Activated CD4-positive, alpha-beta T cell treated with anti-CD3 and anti-CD28 coated beads, Interleukin-2, amount 10 ng/mL, durations not matched to agents 24 days and 14 days (primary cell): ENCODE measurements around the gene PRKAR2B. TPM values are rescaled to one million over a fixed set of nuclear protein-coding genes. Genes with fewer than 3 reads are reported as not detected.

Experiments
- DNase-seq: peaks from one replicate; pipeline ENCODE4 v3.0.0; 2022
- H3K27ac Mint-ChIP-seq: one replicate; pipeline ENCODE4 v1.8.0; 2022; ENCODE audit warnings: mild to moderate bottlenecking, mixed read lengths
- H3K27me3 Mint-ChIP-seq: one replicate; pipeline ENCODE4 v1.8.0; 2022; ENCODE audit warnings: mixed read lengths
- H3K36me3 Mint-ChIP-seq: one replicate; pipeline ENCODE4 v1.8.0; 2022; ENCODE audit warnings: low read depth, mild to moderate bottlenecking, mixed read lengths
- H3K4me1 Mint-ChIP-seq: one replicate; pipeline ENCODE4 v1.8.0; 2021; ENCODE audit warnings: mixed read lengths
- H3K4me3 Mint-ChIP-seq: one replicate; pipeline ENCODE4 v1.8.0; 2022; ENCODE audit warnings: mild to moderate bottlenecking, moderate library complexity, mixed read lengths
- H3K9me3 Mint-ChIP-seq: one replicate; pipeline ENCODE4 v1.8.0; 2021; ENCODE audit warnings: mixed read lengths
- intact Hi-C: fragments of 100-400 bp; cut with micrococcal nuclease; formaldehyde crosslinking; loops from one replicate; pipeline ENCODE4 v1.15.1; 2023
- total RNA-seq: library from RNA; stranded (reverse); gene quantifications from 2 replicates; pipeline ENCODE4 v1.2.3, GENCODE V29; 2022

Gene PRKAR2B
- total RNA-seq, 1 donor from 2014 or later, result 0.77 TPM

DNA sequence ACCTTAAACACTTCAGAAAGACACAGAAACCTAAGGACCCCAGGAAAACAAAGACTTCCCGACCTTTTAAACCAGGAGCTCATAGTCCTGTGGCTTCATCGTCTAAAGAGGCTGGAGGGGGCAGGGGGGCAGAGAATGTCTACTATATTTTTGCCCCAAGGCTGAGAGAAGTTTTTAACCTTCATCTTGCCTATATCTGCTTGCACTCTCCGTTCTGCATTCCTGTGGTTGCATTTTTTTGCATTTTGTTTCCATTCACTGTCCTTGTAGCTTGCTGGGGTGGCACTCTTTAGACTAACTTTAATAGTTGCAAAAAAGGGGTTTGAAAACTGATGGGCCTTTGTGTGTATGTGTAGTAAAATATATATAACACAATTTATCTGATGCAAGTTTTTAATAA lies 23.7 kb downstream of the PRKAR2B start:
- no peaks in the 10 kb centered on the region for H3K9me3 Mint-ChIP-seq
- intact Hi-C loops, result no loop called here
- H3K36me3 Mint-ChIP-seq, result no peaks in the 10 kb centered on the region
- peaks cover 3% of the 10 kb centered on the region for H3K4me1 Mint-ChIP-seq
- no peak overlapping the region for H3K27ac Mint-ChIP-seq
- DNase-seq, result no peak
- peaks cover 19% of the 10 kb centered on the region for H3K27me3 Mint-ChIP-seq
- no peak overlapping the region for H3K4me3 Mint-ChIP-seq

- Mint-ChIP-seq H3K27me3 (peaks cover 14% of the 10 kb centered on the region), H3K36me3 (no peaks in the 10 kb centered on the region), H3K4me3 (no peak overlapping the region), H3K4me1 (peaks cover 3% of the 10 kb centered on the region), H3K9me3 (no peaks in the 10 kb centered on the region), H3K27ac (no peak overlapping the region)
- DNase-seq, result no peak
- intact Hi-C loops, result no loop called here
These were observed 25.0 kb downstream of the PRKAR2B start for GRCh38 chr7:107069457-107069856.

GRCh38 chr7:107070710-107071109 lies 26.2 kb downstream of the PRKAR2B start:
- Mint-ChIP-seq H3K4me3 (no peak overlapping the region), H3K27me3 (peaks cover 14% of the 10 kb centered on the region), H3K36me3 (no peaks in the 10 kb centered on the region), H3K9me3 (no peaks in the 10 kb centered on the region), H3K27ac (no peak overlapping the region), H3K4me1 (peaks cover 3% of the 10 kb centered on the region)
- DNase-seq, result no peak
- intact Hi-C loops, result no loop called here

DNA sequence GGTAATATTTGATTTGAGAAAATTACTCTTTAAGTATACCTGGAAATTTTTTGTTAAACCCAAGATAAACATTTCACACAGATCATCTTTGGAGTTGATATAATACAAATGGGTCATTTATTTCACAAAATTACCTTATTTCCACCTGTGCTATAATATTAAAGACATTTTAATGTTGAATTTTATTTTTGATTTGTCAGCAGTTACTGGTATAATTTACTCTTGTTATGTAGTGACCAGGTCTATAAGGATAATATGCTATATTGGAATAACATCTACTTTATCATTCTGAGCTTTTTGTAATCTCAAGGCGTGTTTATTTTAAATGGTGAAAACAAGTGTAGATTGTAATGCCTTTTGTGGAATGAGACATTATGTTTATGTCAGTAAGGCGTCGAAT lies 26.6 kb downstream of the PRKAR2B start:
- DNase-seq, result no peak
- Mint-ChIP-seq H3K27ac (no peak overlapping the region), H3K4me3 (no peak overlapping the region), H3K27me3 (peaks cover 13% of the 10 kb centered on the region), H3K36me3 (no peaks in the 10 kb centered on the region), H3K4me1 (peaks cover 3% of the 10 kb centered on the region), H3K9me3 (no peaks in the 10 kb centered on the region)
- intact Hi-C loops, result no loop called here

DNA sequence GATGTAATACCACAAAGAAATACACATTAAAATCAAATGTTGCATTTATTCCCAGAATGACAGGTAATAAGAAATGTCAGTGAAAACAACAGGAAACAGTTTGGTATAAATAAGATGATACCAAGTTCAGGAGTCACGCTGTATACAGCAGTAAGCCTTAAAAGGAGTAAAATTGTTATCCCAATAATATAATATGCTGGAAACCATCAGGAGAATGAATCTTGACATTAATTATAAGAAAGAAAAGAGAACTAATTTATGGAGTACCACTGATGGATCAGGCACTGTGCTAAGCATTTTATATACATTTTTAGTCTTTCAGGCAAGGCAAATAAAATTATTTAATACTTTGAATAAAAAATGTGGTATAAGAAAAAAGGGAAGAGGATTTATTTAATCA lies 27.6 kb downstream of the PRKAR2B start:
- Mint-ChIP-seq H3K4me3 (no peak overlapping the region), H3K36me3 (no peaks in the 10 kb centered on the region), H3K27me3 (peaks cover 15% of the 10 kb centered on the region), H3K4me1 (peaks cover 3% of the 10 kb centered on the region), H3K27ac (no peak overlapping the region), H3K9me3 (no peaks in the 10 kb centered on the region)
- intact Hi-C loops, result no loop called here
- no peak for DNase-seq

GRCh38 chr7:107075863-107076574 lies 31.5 kb downstream of the PRKAR2B start:
- no peak for DNase-seq

DNA sequence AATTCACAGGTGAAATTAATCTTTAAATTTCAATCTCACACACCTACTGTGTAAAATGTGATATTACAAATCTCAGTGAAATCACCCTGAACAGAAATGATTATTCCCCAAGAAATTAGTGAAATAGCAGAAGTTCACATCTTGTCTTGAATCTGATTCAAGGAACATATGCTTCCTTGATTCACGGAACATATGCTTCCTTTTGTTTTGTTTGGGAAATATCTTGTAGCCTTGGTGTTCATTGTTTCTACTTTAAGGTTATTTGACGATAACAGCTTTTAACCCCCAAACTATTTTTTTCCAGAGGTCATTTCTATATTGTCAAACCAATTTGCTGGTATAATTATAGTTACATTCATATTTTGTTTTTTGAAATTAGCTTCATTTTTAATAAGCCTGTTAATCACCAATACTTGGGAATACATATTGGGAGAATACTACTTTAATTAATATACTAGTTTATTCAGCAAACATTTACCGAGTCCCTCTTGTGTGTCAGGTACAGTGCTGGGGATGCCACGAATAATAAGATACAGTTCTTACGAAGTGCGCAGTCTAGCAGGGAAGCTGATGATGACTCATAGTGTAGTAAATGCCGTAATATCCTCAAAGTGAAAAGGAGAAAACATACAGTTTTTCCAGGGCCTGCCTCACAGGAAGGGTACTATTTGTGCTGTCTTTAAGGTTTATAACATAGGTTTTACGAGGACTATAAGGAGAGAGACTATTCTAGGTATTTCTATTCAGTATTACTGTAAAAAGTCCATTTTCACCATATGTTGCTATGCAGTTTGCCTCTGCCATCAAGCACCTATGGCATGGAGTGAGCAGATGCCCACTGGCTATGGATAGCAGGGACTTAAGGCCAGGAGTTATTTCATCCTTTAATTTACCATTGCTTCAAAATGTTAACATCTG lies 32.5 kb downstream of the PRKAR2B start:
- Mint-ChIP-seq H3K27me3 (peaks cover 7% of the 10 kb centered on the region), H3K36me3 (no peaks in the 10 kb centered on the region), H3K4me1 (no peaks in the 10 kb centered on the region), H3K9me3 (no peaks in the 10 kb centered on the region), H3K4me3 (no peak overlapping the region), H3K27ac (no peak overlapping the region)
- intact Hi-C loops, result no loop called here
- no peak for DNase-seq

More at GRCh38 chr7:107075863-107076574, 31.5 kb downstream of the PRKAR2B start:
- no peaks in the 10 kb centered on the region for H3K4me1 Mint-ChIP-seq
- intact Hi-C loops, result no loop called here
- no peak overlapping the region for H3K27ac Mint-ChIP-seq
- no peaks in the 10 kb centered on the region for H3K36me3 Mint-ChIP-seq
- H3K9me3 Mint-ChIP-seq, result no peaks in the 10 kb centered on the region
- H3K27me3 Mint-ChIP-seq, result peaks cover 7% of the 10 kb centered on the region
- no peak overlapping the region for H3K4me3 Mint-ChIP-seq

GRCh38 chr7:107077699-107078516 lies 33.4 kb downstream of the PRKAR2B start:
- no peaks in the 10 kb centered on the region for H3K4me1 Mint-ChIP-seq

GRCh38 chr7:107078517-107078966 lies 34.0 kb downstream of the PRKAR2B start:
- Mint-ChIP-seq H3K27ac (no peak overlapping the region), H3K36me3 (no peaks in the 10 kb centered on the region), H3K4me3 (no peak overlapping the region), H3K9me3 (no peaks in the 10 kb centered on the region), H3K27me3 (peaks cover 7% of the 10 kb centered on the region), H3K4me1 (no peaks in the 10 kb centered on the region)
- intact Hi-C loops, result no loop called here
- no peak for DNase-seq

More at GRCh38 chr7:107077699-107078516, 33.4 kb downstream of the PRKAR2B start:
- intact Hi-C loops, result no loop called here
- Mint-ChIP-seq H3K4me3 (no peak overlapping the region), H3K36me3 (no peaks in the 10 kb centered on the region), H3K27me3 (peaks cover 9% of the 10 kb centered on the region), H3K9me3 (no peaks in the 10 kb centered on the region), H3K27ac (no peak overlapping the region)
- no peak for DNase-seq

DNA sequence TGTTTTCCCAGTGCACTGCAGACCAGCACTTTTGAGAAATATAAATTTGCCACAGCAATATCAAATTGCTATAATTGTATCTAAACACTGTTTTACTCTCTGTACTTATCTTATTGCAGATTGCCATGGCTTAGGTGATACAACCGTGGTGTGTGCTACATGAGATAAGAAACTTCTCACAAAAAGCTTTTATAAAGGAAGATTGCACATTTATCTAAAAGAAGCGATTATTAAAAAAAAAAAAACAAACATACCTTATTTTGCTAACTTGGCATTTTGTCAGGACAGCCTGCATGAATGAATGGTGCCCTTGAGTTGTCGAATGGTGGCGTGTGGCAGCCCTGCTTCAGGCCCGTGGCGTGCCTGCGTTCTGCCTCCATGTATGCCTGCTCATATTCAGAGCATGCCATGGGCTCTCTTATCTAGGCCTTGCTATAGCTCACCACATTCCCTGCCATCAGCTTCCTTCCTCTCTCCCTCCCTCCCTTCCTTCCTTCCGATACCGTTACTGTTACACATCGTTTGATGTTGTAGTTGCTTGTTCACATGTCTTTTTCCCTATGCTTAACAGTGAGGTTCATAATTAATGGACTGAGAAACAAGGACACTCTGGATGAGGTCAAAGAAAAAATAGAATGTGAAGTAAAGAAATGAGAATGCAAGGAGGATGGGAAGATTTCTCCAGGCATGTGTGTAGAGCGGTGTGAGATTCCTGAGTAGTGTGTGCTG lies 34.9 kb downstream of the PRKAR2B start:
- no peaks in the 10 kb centered on the region for H3K9me3 Mint-ChIP-seq
- H3K36me3 Mint-ChIP-seq, result no peaks in the 10 kb centered on the region
- H3K27ac Mint-ChIP-seq, result no peak overlapping the region
- no peak for DNase-seq
- no peaks in the 10 kb centered on the region for H3K4me1 Mint-ChIP-seq
- peaks cover 7% of the 10 kb centered on the region for H3K27me3 Mint-ChIP-seq
- no peak overlapping the region for H3K4me3 Mint-ChIP-seq
- intact Hi-C loops, result no loop called here

GRCh38 chr7:107080099-107080505 lies 35.6 kb downstream of the PRKAR2B start:
- H3K4me3 Mint-ChIP-seq, result no peak overlapping the region
- no peaks in the 10 kb centered on the region for H3K4me1 Mint-ChIP-seq
- no peaks in the 10 kb centered on the region for H3K36me3 Mint-ChIP-seq
- intact Hi-C loops, result no loop called here
- no peaks in the 10 kb centered on the region for H3K9me3 Mint-ChIP-seq
- peaks cover 7% of the 10 kb centered on the region for H3K27me3 Mint-ChIP-seq
- DNase-seq, result no peak
- H3K27ac Mint-ChIP-seq, result no peak overlapping the region

GRCh38 chr7:107080533-107080932 lies 36.0 kb downstream of the PRKAR2B start:
- Mint-ChIP-seq H3K4me1 (no peaks in the 10 kb centered on the region), H3K9me3 (no peaks in the 10 kb centered on the region), H3K4me3 (no peak overlapping the region), H3K27me3 (peaks cover 7% of the 10 kb centered on the region), H3K27ac (no peak overlapping the region), H3K36me3 (no peaks in the 10 kb centered on the region)
- no peak for DNase-seq
- intact Hi-C loops, result no loop called here

DNA sequence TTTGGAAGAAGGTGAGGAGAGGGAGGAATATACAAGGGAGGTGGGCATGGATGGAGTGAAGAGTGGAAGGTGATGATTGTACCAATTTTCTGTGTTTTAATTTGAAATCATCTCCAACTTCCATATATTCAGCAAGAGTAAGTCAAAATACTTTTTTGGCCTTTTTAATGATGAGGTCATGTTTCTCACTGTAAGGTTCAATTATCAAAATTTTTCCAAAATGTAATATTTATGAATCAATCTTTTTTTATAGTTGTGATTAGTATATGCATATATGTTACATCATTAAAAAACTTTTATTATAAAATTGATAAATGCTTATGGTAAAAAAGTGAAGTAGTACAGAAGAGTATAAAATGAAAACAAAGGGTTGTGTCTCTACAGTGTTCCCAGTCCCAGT lies 40.7 kb downstream of the PRKAR2B start:
- no peaks in the 10 kb centered on the region for H3K36me3 Mint-ChIP-seq
- H3K4me3 Mint-ChIP-seq, result no peak overlapping the region
- H3K27me3 Mint-ChIP-seq, result peaks cover 3% of the 10 kb centered on the region
- H3K4me1 Mint-ChIP-seq, result no peaks in the 10 kb centered on the region
- DNase-seq, result no peak
- H3K9me3 Mint-ChIP-seq, result no peaks in the 10 kb centered on the region
- H3K27ac Mint-ChIP-seq, result no peak overlapping the region
- intact Hi-C loops, result no loop called here
